SK-N-SH (cell line): ENCODE measurements around the gene CRIP1. TPM values are rescaled to one million over a fixed set of nuclear protein-coding genes. Genes with fewer than 3 reads are reported as not detected.

Experiments used
- CTCF ChIA-PET: fragments of 300-600, 350-600 bp; formaldehyde crosslinking; extraction: SDS; loops from one replicate; lab custom pipeline; 2021; lab: Yijun Ruan, JAX
- POLR2A ChIA-PET: fragments of 350-600 bp; sonication (Branson Sonifier 250); formaldehyde crosslinking; extraction: SDS; loops from one replicate; lab custom pipeline; 2020; ENCODE audit warnings: antibody characterized with exemption, inconsistent platforms; lab: Yijun Ruan, JAX
- DNase-seq: peaks from one replicate; pipeline ENCODE4 v3.0.0; 2012
- H2AFZ ChIP-seq: fragments of 200-600 bp; sonication (generic); 2 replicates; pipeline ENCODE4 v1.8.1; 2016; ENCODE audit warnings: antibody characterized with exemption, mild to moderate bottlenecking, low read depth
- H3F3A ChIP-seq: fragments of 200-600 bp; sonication (generic); replicated peaks from 2 replicates; pipeline ENCODE3; 2016; ENCODE audit warnings: antibody characterized with exemption, mild to moderate bottlenecking; ENCODE audit not compliant: insufficient read depth
- H3K27ac ChIP-seq, 2 experiments: fragments of 200-500 bp in 1 of 2; fragments of 200-600 bp in 1 of 2; sonication (Bioruptor generic) in 1 of 2; sonication (generic), shearing (Covaris generic) in 1 of 2; 2 replicates each; pipeline versions ENCODE4 v1.5.1 to v1.6.1; 2014 to 2016; ENCODE audit warnings: low read depth in 2 of 2, inconsistent platforms in 1 of 2, low read length in 1 of 2, mild to moderate bottlenecking in 1 of 2, mixed read lengths in 1 of 2
- H3K27me3 ChIP-seq: fragments of 200-600 bp; sonication (generic), shearing (Covaris generic); 2 replicates; pipeline ENCODE4 v1.6.1; 2016; ENCODE audit warnings: mixed run types; ENCODE audit not compliant: insufficient read depth
- H3K36me3 ChIP-seq, 2 experiments: fragments of 200-500 bp in 1 of 2; fragments of 200-600 bp in 1 of 2; sonication (Bioruptor generic) in 1 of 2; sonication (generic) in 1 of 2; replicated peaks in 1 of 2; 2 replicates each; pipeline versions ENCODE3 to v1.5.1; 2014 to 2016; ENCODE audit warnings: low read length in 1 of 2, mild to moderate bottlenecking in 1 of 2; ENCODE audit not compliant: insufficient read depth in 2 of 2, control insufficient read depth in 1 of 2
- H3K4me1 ChIP-seq, 2 experiments: fragments of 200-500 bp in 1 of 2; fragments of 200-600 bp in 1 of 2; sonication (Bioruptor generic) in 1 of 2; sonication (generic), shearing (Covaris generic) in 1 of 2; 2 replicates each; pipeline versions ENCODE4 v1.5.1 to v1.6.1; 2014 to 2016; ENCODE audit warnings: low read depth in 1 of 2, low read length in 1 of 2, mixed run types in 1 of 2; ENCODE audit not compliant: insufficient read depth in 2 of 2, control insufficient read depth in 1 of 2
- H3K4me2 ChIP-seq: fragments of 200-600 bp; sonication (generic), shearing (Covaris generic); 2 replicates; pipeline ENCODE4 v1.6.1; 2017; ENCODE audit warnings: mixed run types
- H3K4me3 ChIP-seq, 2 experiments: fragments of 200-500 bp in 1 of 2; fragments of 200-600 bp in 1 of 2; sonication (Bioruptor generic) in 1 of 2; sonication (generic), shearing (Covaris generic) in 1 of 2; 2 replicates each; pipeline versions ENCODE4 v1.5.1 to v1.8.1; 2014 to 2016; ENCODE audit warnings: low read depth in 2 of 2, inconsistent platforms in 1 of 2, low read length in 1 of 2, mild to moderate bottlenecking in 1 of 2, mixed read lengths in 1 of 2, moderate library complexity in 1 of 2
- H3K79me2 ChIP-seq: fragments of 200-600 bp; sonication (generic); 2 replicates; pipeline ENCODE4 v1.8.1; 2017; ENCODE audit warnings: mild to moderate bottlenecking; ENCODE audit not compliant: insufficient read depth
- H3K9ac ChIP-seq: fragments of 200-600 bp; sonication (generic); 2 replicates; pipeline ENCODE4 v1.6.1; 2017; ENCODE audit warnings: mixed run types
- H3K9me2 ChIP-seq: fragments of 200-600 bp; sonication (generic); 2 replicates; pipeline ENCODE4 v1.6.1; 2017; ENCODE audit warnings: mixed run types
- H3K9me3 ChIP-seq: fragments of 200-600 bp; sonication (generic); 2 replicates; pipeline ENCODE4 v1.6.1; 2017; ENCODE audit warnings: mixed run types, mild to moderate bottlenecking, moderate library complexity
- H4K20me1 ChIP-seq: fragments of 200-600 bp; sonication (generic); 2 replicates; pipeline ENCODE4 v1.6.1; 2017; ENCODE audit warnings: mild to moderate bottlenecking, mixed run types; ENCODE audit not compliant: insufficient read depth
- CHD2 ChIP-seq: fragments of 150-350 bp; IDR thresholded peaks from 2 replicates; pipeline ENCODE4 v1.6.1; 2018; ENCODE audit warnings: low read length; ENCODE audit not compliant: partially characterized antibody
- CTCF ChIP-seq: fragments of 200-600 bp; sonication (generic); IDR thresholded peaks from 2 replicates; pipeline ENCODE4 v1.6.1; 2017; ENCODE audit warnings: antibody characterized with exemption, mild to moderate bottlenecking, moderate library complexity
- EP300 ChIP-seq, 2 experiments: IDR thresholded peaks; 2 replicates each; pipeline versions ENCODE4 v1.4.0 to v1.6.1; 2012; ENCODE audit warnings: borderline replicate concordance in 1 of 2, low read depth in 1 of 2, low read length in 1 of 2
- FOSL2 ChIP-seq: IDR thresholded peaks from 2 replicates; pipeline ENCODE4 v1.4.0; 2012; ENCODE audit warnings: low read depth, mild to moderate bottlenecking, moderate library complexity, borderline replicate concordance
- GABPA ChIP-seq: IDR thresholded peaks from 2 replicates; pipeline ENCODE4 v1.4.0; 2012; ENCODE audit warnings: low read depth, mild to moderate bottlenecking
- MXI1 ChIP-seq: IDR thresholded peaks from 2 replicates; pipeline ENCODE4 v1.6.1; 2012; ENCODE audit warnings: mild to moderate bottlenecking, low read depth, low read length, improper control_type of control experiment
- NFIC ChIP-seq: IDR thresholded peaks from 2 replicates; pipeline ENCODE4 v1.4.0; 2012; ENCODE audit warnings: borderline replicate concordance
- PBX3 ChIP-seq: IDR thresholded peaks from 2 replicates; pipeline ENCODE4; 2012
- POLR2AphosphoS5 ChIP-seq: IDR thresholded peaks from 2 replicates; pipeline ENCODE4 v1.6.1; 2012; ENCODE audit warnings: low read depth, low read length
- RAD21 ChIP-seq: IDR thresholded peaks from 2 replicates; pipeline ENCODE4 v1.6.1; 2012; ENCODE audit warnings: mild to moderate bottlenecking, low read length
- RCOR1 ChIP-seq: fragments of 150-350 bp; IDR thresholded peaks from 2 replicates; pipeline ENCODE4 v1.6.1; 2017; ENCODE audit warnings: antibody characterized with exemption, low read length
- SMC3 ChIP-seq: IDR thresholded peaks from 2 replicates; pipeline ENCODE4 v1.6.1; 2012; ENCODE audit warnings: low read depth, low read length, improper control_type of control experiment
- TCF12 ChIP-seq: IDR thresholded peaks from 2 replicates; pipeline ENCODE4 v1.4.0; 2012
- TEAD4 ChIP-seq: IDR thresholded peaks from 2 replicates; pipeline ENCODE4 v1.4.0; 2012; ENCODE audit warnings: mild to moderate bottlenecking, borderline replicate concordance; ENCODE audit not compliant: insufficient read depth
- YY1 ChIP-seq: IDR thresholded peaks from 2 replicates; pipeline ENCODE4 v1.4.0; 2012; ENCODE audit warnings: low read depth, mild to moderate bottlenecking
- WGBS: methylation state at CpG from one replicate; pipeline ENCODE4 v1.1.6; 2017; ENCODE audit warnings: low lambda C conversion rate; 5-methylcytosine and 5-hydroxymethylcytosine counted together
- polyA plus RNA-seq, 3 experiments: library from polyadenylated mRNA; depleted of rRNA; stranded (reverse); fragments of >200 nt; gene quantifications; 2 replicates each; pipeline ENCODE4 v1.2.3, GENCODE V29; 2012
- TF ChIP-seq, protein P1 (sequence below): IDR thresholded peaks from 2 replicates; pipeline ENCODE4 v1.4.0; 2012; ENCODE audit warnings: low read depth
- TF ChIP-seq, protein P2 (sequence below): IDR thresholded peaks from 2 replicates; pipeline ENCODE4 v1.4.0; 2012; ENCODE audit warnings: low read depth, borderline replicate concordance
- TF ChIP-seq, protein P3 (sequence below): IDR thresholded peaks from 2 replicates; pipeline ENCODE4 v1.4.0; 2012; ENCODE audit warnings: low read depth, borderline replicate concordance

CRIP1 gene
- polyA plus RNA-seq, 1 of the 3 experiments (the other 2 are of a cell fraction) = 0.72 TPM

DNA sequence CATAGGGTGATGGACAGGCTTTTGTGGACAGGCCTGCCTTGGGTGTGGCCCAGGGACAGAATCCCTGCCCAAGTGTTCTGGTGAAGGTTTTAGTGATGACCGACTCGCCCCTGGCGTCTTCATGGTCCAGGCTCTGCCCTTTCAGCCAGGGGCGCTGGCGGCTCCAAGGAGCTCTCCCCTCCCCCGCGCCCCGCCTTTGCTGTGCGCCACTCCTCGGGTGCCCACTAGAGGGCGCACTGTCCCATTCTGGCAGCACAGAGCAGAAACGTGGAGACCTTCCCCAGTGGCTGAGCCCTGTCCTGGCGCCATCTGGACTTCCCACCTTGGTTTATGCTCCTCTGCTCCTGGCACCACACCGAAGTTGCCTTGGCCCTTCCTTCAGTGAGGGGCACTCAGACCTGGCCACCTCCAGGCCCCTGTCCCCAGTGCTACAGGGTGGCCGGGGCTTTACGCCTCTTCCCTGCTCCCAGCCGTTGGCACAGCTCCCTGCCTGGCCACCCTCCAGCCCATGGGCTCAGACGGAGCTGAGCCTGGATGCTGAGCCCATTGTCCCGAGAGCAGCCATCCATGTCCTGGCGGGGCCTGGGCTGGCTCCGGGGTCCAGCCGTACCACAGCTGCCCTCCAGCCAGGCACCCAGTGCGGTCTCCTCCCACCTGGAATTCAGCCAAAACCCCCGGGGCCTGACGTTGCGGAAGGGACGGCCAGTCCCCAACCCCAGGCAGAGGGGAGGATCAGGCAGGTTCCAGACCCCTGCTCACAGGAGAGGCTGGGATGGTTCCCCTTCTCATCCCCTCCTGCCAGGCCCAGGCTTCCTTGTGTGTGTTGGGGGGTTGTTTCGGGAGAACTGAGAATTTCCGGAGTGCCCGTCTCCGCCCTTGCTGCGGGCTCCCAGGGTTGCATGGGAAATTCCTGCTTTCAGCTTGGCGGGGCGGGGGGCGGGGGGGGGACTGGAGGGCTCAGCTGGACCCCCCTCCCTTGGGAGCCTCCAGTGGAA lies 5.6 kb upstream of the CRIP1 start:
- H3K27me3 ChIP-seq = no peaks in the 10 kb centered on the region
- peak overlapping the region; percentile 98 to 100 for H3K27ac ChIP-seq
- TF ChIP-seq GABPA = no peak
- peak; percentile 43; the same call in 1 of the 2 replicates for TF ChIP-seq TCF12
- TF ChIP-seq NFIC = peak; percentile 85
- peak; percentile 17; the same call in 1 of the 2 replicates for TF ChIP-seq PBX3
- peak; percentile 75 for TF ChIP-seq SMC3
- TF ChIP-seq, protein P1, sequence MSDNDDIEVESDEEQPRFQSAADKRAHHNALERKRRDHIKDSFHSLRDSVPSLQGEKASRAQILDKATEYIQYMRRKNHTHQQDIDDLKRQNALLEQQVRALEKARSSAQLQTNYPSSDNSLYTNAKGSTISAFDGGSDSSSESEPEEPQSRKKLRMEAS = peak; percentile 81
- 0 out of 2 replicates have a peak, but pooled peaks have one; percentile 53 for TF ChIP-seq YY1
- peak; percentile 67 for TF ChIP-seq RAD21
- TF ChIP-seq RCOR1 = no peak; the same call in 1 of the 2 replicates
- TF ChIP-seq POLR2AphosphoS5 = peak; percentile 52
- TF ChIP-seq CTCF = peak; percentile 96
- peak; percentile 95 for TF ChIP-seq CHD2
- peak; percentile 76 for TF ChIP-seq MXI1
- TF ChIP-seq FOSL2 = no peak
- TF ChIP-seq, protein P2, sequence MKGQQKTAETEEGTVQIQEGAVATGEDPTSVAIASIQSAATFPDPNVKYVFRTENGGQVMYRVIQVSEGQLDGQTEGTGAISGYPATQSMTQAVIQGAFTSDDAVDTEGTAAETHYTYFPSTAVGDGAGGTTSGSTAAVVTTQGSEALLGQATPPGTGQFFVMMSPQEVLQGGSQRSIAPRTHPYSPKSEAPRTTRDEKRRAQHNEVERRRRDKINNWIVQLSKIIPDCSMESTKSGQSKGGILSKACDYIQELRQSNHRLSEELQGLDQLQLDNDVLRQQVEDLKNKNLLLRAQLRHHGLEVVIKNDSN = no peak
- TF ChIP-seq EP300 (IDR thresholded peaks at IDR 0.05; ENCODE audit: borderline replicate concordance in 1 of 2, low read depth in 1 of 2, low read length in 1 of 2) = peak in 1 of 2 experiments; percentile 16; a peak in 1 of 4 replicates
- TF ChIP-seq, protein P3, sequence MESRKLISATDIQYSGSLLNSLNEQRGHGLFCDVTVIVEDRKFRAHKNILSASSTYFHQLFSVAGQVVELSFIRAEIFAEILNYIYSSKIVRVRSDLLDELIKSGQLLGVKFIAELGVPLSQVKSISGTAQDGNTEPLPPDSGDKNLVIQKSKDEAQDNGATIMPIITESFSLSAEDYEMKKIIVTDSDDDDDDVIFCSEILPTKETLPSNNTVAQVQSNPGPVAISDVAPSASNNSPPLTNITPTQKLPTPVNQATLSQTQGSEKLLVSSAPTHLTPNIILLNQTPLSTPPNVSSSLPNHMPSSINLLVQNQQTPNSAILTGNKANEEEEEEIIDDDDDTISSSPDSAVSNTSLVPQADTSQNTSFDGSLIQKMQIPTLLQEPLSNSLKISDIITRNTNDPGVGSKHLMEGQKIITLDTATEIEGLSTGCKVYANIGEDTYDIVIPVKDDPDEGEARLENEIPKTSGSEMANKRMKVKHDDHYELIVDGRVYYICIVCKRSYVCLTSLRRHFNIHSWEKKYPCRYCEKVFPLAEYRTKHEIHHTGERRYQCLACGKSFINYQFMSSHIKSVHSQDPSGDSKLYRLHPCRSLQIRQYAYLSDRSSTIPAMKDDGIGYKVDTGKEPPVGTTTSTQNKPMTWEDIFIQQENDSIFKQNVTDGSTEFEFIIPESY = no peak
- TF ChIP-seq TEAD4 = no peak
- ChIA-PET CTCF (interaction anchor here (0.6 to 7.2 kb wide), 43 partner anchors 9 to 362 kb away, joined by 3 to 137 read pairs (median 5); partner anchors contain the start of genes MTA1, TEDC1 and TMEM121), POLR2A (interaction anchor here (0.9 to 2.3 kb wide), 11 partner anchors 9 to 180 kb away, joined by 3 to 16 read pairs (median 4); partner anchors contain the start of gene BRF1)
- no peak overlapping the region for H2AFZ ChIP-seq
- DNase-seq = peak; percentile 92
- no peaks in the 10 kb centered on the region for H3K9me3 ChIP-seq
- H3K36me3 ChIP-seq = peaks cover 0 to 2% of the 10 kb centered on the region in 2 experiments
- peak overlapping the region; percentile 92 for H3K9ac ChIP-seq
- H3K79me2 ChIP-seq = peaks cover 18% of the 10 kb centered on the region
- H3K4me1 ChIP-seq = peaks cover 44 to 80% of the 10 kb centered on the region in 2 experiments; a peak in 3 of 4 replicates
- 0% methylated on average over 8 of the region's 35 CpGs for WGBS
- H3K4me3 ChIP-seq = peak overlapping the region; percentile 39 to 56
- peak overlapping the region; percentile 82 for H3K4me2 ChIP-seq
- peaks cover 6% of the 10 kb centered on the region; the same call in 1 of the 2 replicates for H4K20me1 ChIP-seq
- no peaks in the 10 kb centered on the region for H3K9me2 ChIP-seq
- peaks cover 27% of the 10 kb centered on the region for H3F3A ChIP-seq
